HG03039 (cell line): Measurements from ENCODE around the gene LRRC3C.

Experiments used
- ATAC-seq: cut with Tn5 transposase; IDR thresholded peaks from one replicate; pipeline ENCODE4 v1.9.1; 2021; ENCODE audit warnings: mild to moderate bottlenecking, moderate library complexity; ENCODE audit not compliant: unreplicated experiment

The LRRC3C gene

DNA sequence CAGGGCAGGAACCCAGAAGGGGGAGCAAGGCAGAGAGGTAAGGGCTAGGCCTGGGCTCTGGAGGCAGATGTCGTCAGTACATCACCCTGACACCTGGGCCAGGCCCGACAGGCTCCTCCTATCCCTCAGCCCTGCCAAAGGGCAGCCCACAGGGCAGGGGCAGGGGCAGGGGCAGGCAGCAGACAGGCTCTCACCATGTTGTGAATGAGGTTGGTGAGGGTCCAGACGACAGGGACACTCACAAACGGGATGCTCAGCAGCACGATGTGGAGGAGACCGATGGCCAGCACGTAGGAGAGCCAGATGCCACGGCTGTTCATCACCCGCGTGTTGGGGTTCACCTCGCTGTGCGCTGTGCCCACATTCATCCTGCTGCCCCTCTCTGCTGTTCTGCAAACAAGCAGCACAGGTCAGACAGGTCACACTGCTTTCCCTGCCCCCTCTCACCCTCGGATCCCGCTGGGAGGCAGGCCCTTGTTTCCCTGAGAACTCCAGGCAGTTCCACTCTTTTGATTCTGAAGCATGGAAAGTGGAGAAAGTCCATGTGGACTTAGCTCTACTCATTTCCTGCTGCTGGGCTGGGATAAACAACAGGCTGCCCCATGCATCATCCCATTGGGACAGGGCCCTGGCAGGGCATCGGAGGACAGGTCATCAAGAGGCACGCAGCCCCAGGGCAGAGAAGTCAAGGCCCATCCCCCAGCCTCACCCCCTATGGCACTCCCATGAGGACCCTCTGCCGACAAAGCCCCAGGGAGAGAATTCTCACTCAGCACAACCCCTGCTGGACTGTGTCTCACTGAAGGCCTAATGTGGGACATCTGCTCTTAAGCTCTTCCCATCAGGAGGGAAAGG, 3.5 kb upstream of the LRRC3C start:
- no peak for ATAC-seq

GRCh38 chr17:39924691-39925055, 2.9 kb upstream of the LRRC3C start:
- no peak for ATAC-seq

DNA sequence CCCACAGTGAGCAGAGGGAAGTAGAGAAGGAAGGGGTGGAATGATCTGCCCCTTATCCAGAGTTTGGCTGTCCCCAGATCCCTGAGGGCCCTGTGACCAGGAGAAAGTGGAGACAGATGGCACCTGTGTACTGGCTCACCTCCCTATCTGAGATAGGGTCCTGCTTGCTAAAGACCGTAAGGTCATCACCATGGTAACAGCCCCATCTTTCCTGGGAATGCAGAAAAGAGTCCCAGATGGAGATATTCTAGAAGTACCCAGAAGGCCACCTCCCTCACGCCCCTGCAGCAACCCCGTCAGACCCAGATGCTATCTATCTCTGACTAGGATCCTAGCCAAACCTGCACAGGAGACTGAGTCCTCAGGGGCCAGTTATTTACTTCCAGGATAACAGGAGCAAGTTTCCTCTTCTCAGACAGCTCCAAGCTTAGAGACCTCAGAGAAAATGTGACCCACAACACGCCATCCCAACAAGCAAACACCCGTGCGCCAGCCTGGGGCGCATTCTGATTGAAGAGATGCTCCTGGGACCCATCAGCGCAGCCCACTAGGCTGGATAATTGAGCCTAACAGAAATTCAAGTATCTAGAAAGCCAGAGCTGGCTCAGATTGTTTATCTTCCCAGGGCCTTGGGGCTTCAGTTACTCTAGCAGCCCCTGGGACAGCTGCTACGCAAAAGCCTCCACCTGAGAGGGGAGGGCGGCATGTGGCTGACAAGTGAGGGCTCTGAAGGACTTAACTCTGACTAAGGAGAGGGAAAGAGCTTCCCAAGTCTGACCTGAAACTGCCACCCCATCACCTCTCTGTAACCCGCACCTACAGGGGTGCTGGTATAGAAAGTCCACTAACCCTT, 2.0 kb upstream of the LRRC3C start:
- ATAC-seq = no peak

DNA sequence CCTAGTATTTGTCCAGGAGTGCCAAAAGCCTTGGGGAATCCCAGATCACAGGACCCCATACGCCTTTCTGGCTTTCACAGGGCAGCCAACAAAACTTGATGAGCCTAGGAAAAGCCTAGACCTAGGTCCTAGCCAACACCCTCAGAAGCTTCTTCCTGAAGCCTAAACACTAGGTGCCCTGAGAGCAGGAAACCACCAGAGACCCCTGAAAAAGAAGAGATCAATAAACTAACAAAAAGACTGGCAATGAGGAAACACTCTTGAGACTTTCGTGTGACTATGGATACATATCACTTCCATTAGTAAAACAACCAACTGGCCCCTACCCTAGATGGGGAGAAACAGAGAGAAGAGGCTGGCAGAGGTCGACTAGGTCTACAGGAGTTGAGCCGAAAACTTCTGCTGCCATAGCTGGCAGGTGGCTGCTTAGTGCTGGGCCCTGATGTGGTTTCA, 1.4 kb upstream of the LRRC3C start:
- ATAC-seq = no peak

- no peak for ATAC-seq
These were observed 888 bp upstream of the LRRC3C start for GRCh38 chr17:39926588-39927100.

- peak; percentile 8 for ATAC-seq
These were observed 661 bp downstream of the LRRC3C start for GRCh38 chr17:39927929-39928857.

DNA sequence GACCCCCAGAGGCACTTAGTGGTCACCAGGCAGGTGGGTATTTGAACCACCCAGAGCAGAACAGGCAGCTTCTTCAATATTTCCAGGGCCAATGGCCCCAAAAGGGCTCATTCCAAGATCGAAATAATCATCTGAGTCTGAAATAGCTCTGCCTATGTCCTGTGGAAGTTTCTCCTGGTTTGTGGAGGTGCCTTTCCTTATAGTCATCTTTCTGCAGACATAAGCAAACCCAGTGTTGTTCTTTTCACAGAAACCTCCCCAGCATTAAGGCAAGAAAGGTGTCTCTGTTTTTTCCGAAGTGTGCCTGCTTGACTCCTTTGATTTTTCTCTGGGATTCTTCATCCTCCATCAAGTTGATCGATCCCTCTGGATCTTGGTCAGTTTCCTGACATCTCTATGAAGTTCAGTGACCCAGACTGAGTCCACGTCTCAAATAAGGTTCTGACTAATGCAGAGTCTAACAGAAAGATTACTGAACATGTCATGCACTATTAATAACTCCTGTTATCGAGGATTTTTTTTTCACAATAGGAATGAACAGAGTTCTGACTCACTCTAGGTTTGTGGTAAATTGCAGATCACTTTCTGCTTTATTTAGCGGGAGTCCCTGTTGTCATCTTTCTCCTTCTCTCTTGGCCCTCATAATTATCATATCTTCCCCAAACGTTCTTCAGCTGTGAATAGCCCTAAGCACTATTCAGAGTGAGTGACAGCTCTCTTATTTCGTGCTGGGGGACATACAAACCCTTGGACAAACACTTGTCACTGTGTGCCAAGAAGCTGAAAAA, 1.5 kb downstream of the LRRC3C start:
- no peak for ATAC-seq

DNA sequence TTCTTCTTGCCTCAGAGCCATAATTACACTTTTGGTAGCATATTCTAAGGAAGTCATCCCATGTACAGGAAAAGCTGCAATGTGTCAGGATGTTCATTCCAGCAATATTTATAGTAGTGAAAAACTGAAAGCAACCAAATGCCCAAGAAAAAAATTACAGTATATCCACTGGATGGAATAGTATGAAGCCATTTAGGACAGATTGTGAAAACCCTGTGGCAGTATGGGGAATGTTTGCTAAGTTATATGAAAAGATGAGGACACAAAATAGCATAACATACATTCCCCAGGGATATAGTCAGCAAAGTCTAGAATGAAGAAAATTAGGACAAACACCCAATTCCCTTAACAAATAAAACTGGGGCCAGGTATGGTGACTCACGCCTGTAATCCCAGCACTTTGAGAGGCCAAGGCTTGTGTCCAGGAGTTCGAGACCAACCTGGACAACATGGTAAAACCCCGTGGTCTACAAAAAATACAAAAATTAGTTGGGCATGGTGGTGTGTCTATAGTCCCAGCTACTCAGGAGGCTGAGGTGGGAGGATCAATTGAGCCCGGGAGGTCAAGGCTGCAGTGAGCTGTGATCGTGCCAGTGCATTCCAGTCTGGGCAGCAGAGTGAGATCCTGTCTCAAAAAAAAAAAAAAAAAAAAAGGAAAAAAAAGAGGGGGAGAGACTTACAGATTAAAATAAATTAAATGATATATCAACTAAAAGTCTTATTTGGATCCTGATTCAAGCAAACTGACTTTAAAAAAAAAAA, 2.3 kb downstream of the LRRC3C start:
- no peak for ATAC-seq

GRCh38 chr17:39933912-39934311, 6.4 kb downstream of the LRRC3C start:
- no peak for ATAC-seq

DNA sequence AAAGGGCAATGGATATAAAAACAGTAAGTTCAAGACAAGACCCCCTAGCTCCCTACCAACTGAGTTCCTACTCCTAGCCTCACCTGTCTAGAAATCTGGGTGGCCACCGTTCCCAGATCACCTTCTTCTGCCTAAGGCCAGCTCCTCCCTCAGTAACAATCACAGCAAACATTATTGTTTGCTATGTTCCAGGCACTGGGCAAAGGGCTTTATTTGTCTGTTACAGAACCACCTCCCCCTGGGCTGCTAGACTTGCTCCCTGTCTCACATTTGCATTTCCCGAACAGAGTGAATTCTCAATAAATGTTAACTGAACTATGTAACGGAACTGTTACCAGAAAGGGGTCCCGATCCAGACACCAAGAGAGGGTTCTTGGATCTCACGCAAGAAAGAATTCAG, 6.8 kb downstream of the LRRC3C start:
- ATAC-seq = no peak

- ATAC-seq = no peak
These were observed 8.4 kb downstream of the LRRC3C start for GRCh38 chr17:39935909-39936308.

DNA sequence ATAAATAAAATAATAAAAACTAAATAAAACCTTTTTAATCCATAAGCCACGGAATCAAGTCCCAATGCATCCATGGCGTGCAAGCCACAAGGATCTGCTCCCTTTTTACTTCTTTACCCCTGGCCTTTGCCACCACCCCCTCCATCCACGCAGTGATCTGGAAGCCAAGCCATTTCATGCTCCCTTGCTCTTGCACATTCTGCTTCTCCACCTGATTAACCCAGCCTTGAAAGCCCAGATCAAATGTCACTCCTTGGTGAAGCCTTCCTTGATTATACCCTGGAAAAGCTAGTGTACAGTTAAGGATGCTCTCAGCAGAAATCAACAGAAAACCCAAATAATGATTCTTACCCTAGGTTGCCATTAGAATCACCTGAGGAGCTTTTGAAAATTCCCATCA, 9.9 kb downstream of the LRRC3C start:
- ATAC-seq = no peak

- ATAC-seq = no peak
These were observed 10.8 kb downstream of the LRRC3C start for GRCh38 chr17:39938140-39938869.

GRCh38 chr17:39939106-39939505, 11.6 kb downstream of the LRRC3C start:
- ATAC-seq = no peak

- no peak for ATAC-seq
These were observed 12.3 kb downstream of the LRRC3C start for GRCh38 chr17:39939588-39940419.

DNA sequence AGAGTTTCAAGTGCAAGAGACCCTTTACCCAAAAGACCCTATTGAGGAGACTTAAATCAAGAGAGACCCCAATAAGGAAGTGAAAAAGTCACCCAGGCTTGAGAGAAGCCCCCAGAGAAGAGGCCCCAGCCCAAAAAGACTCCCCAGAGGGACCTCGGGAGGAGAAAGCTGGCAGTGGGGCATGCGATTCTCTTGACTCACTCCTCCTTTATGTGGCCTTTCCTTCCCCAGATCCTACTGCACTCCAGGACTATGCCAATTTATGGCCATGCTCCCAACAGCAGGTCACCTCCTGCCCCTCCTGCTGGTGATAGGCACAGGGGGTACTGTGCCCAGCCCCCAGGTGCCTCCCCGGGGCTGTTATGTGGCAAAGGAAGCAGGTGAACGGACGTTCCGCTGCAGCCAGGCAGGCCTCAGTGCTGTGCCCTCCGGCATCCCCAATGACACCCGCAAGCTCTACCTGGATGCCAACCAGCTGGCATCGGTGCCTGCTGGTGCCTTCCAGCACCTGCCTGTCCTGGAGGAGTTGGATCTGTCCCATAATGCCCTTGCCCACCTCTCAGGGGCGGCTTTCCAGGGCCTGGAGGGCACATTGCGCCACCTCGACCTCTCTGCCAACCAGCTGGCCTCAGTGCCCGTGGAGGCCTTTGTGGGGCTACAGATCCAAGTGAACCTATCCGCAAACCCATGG, 16.3 kb downstream of the LRRC3C start:
- no peak for ATAC-seq

- ATAC-seq = no peak
These were observed 16.8 kb downstream of the LRRC3C start for GRCh38 chr17:39944393-39944711.
